IPS-18c (cell line): ENCODE results near the gene MTX2.
"Not testable (repeated sequence)": the region's sequence is repeated elsewhere in the genome, so short reads cannot be mapped to it uniquely, and the experiment has no call there.

Source experiments
- H3K4me3 ChIP-seq: 2 replicates; pipeline ENCODE4 v1.7.0; 2013; ENCODE audit warnings: low read depth, mild to moderate bottlenecking, low read length, moderate library complexity; ENCODE audit not compliant: insufficient read depth
- H3K9me3 ChIP-seq: one replicate; pipeline ENCODE4 v1.6.1; 2013; ENCODE audit warnings: mild to moderate bottlenecking, low read length, moderate library complexity; ENCODE audit not compliant: control insufficient read depth, insufficient read depth

Gene MTX2

GRCh38 chr2:176331646-176332045, 62.4 kb downstream of the MTX2 start:
- Histone ChIP-seq H3K4me3 (no peak overlapping the region), H3K9me3 (no peaks in the 10 kb centered on the region)

DNA sequence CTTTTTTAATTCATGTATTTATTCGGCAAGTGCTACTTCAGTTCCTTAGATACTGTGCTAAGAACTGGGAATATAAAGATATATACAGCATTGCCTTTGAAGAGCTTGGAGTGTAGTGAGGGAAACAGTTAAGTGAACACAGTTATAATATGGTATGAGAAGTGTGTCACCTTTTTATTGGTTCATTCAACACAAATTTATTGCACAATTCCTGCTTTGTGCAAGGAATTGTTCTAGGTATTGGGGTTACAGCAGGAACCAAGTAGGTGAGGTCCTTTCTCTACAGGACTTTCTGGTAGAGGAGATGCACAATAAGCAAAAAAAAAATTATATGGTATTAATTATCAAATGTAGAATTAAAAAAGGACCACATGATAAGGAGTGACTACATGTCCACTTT, 65.5 kb downstream of the MTX2 start:
- Histone ChIP-seq H3K9me3 (peaks cover 2% of the 10 kb centered on the region), H3K4me3 (no peak overlapping the region)

DNA sequence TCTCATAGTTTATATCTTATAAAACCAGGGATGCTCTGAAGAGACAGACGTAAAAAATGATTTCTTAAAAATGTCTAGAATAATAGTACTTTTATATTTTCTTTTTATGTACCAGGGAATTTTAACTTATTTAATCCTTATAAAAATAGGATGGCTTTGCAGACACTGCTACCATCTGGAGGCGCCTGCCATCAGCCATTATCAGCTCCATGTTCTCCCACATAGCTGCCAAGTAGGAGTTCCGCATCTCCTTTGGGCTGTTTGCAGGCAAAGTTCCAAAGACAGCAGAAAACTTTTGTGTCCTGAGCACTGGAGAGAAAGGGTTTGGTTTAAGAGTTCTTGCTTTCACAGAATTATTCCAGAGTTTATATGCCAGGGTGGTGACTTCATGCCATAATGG, 69.2 kb downstream of the MTX2 start:
- peaks cover 2% of the 10 kb centered on the region for H3K9me3 ChIP-seq
- H3K4me3 ChIP-seq = no peak overlapping the region

DNA sequence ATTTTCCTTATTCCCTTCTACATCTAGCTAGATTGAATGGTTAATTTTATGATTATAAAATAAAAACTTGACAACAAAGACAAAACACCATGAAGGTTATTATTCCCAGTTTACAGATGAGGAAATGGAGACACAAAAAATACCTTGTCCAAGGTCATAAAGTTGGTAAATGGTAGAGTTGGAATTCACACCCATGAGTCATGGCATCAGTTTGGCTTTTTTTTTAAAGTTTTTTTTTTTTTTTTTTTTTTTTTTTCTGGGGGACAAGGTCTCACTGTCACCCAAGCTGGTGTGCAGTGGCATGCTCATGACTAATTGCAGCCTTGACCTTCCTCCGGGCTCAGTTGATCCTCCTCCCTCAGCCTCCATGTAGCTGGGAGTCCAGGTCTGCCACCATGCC, 70.0 kb downstream of the MTX2 start:
- Histone ChIP-seq H3K9me3 (peaks cover 2% of the 10 kb centered on the region), H3K4me3 (no peak overlapping the region)

GRCh38 chr2:176356251-176356650, 87.0 kb downstream of the MTX2 start:
- no peaks in the 10 kb centered on the region for H3K9me3 ChIP-seq

DNA sequence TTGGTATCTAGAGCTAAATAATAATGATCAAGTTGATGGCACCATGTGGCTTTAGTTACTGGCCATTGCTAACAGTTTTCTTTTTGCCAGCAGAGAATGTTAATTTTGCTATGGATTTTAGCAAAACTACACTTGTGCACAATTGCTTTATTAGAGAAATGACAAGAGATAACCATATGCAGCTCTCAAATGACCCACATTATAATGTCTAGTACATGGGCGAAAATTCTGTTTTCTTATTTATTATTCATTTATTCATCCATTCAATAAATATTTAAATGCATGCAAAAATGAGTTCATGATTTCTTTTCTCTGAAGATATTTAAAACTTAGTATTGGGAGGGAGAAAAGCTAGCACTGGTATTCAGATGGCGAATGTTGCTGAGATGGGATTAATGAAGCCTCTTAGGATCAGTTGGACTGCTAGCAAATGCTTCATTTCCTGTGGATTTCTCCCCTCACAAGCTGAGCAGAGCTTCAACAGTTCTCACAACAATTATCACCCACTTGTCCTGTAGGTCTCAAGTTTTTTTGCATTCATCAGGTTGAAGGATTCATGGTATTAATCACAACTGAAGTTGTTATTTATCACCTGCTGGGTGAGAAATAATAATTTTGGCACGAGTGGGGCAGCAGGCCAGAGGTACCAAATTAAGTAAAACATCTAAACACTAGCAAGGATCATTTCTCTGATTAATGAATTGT, 95.2 kb downstream of the MTX2 start:
- no peaks in the 10 kb centered on the region for H3K9me3 ChIP-seq
- no peak overlapping the region for H3K4me3 ChIP-seq

More at GRCh38 chr2:176356251-176356650, 87.0 kb downstream of the MTX2 start:
- no peak overlapping the region for H3K4me3 ChIP-seq

DNA sequence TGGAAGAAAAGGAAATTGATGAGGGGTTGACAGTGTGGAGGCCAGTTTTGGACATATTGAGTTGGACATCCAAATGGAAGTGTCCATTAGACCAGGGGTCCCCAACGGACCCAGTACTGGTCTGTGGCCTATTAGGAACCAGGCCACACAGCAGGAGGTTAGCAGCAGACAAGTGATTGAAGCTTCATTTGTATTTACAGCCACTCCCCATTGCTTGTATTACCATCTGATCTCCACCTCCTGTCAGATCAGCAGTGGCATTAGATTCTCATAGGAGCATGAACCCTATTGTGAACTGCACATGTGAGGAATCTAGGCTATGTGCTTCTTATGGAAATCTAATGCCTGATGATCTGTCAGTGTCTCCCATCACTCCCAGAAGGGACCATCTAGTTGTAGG, 99.1 kb downstream of the MTX2 start:
- Histone ChIP-seq H3K9me3 (no peaks in the 10 kb centered on the region), H3K4me3 (no peak overlapping the region)

GRCh38 chr2:176370467-176371171, 101.4 kb downstream of the MTX2 start:
- H3K4me3 ChIP-seq = no peak overlapping the region
- no peaks in the 10 kb centered on the region for H3K9me3 ChIP-seq

DNA sequence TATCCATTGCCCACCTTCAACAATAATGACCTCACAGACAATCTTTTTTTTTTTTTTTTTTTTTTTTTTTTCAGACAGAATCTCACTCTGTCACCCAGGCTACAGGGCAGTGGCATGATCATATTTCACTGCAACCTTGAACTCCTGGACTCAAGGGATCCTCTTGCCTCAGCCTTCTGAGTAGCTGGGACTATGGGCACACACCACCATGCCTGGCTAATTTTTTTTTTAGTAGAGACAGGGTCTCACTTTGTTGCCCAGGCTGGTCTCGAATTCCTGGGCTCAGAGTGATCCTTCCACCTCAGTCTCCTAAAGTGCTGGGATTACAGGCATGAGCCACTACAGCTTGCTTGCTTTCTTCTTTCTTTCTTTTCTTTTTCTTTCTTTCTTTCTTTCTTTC, 103.9 kb downstream of the MTX2 start:
- not testable (repeated sequence) for H3K4me3 ChIP-seq, H3K9me3 ChIP-seq

- Histone ChIP-seq H3K9me3 (no peaks in the 10 kb centered on the region), H3K4me3 (no peak overlapping the region)
These were observed 109.1 kb downstream of the MTX2 start for GRCh38 chr2:176378323-176378722.

- Histone ChIP-seq H3K9me3 (no peaks in the 10 kb centered on the region), H3K4me3 (no peak overlapping the region)
These were observed 111.1 kb downstream of the MTX2 start for GRCh38 chr2:176380341-176380740.

GRCh38 chr2:176383100-176383499, 113.9 kb downstream of the MTX2 start:
- Histone ChIP-seq H3K9me3 (no peaks in the 10 kb centered on the region), H3K4me3 (no peak overlapping the region)

DNA sequence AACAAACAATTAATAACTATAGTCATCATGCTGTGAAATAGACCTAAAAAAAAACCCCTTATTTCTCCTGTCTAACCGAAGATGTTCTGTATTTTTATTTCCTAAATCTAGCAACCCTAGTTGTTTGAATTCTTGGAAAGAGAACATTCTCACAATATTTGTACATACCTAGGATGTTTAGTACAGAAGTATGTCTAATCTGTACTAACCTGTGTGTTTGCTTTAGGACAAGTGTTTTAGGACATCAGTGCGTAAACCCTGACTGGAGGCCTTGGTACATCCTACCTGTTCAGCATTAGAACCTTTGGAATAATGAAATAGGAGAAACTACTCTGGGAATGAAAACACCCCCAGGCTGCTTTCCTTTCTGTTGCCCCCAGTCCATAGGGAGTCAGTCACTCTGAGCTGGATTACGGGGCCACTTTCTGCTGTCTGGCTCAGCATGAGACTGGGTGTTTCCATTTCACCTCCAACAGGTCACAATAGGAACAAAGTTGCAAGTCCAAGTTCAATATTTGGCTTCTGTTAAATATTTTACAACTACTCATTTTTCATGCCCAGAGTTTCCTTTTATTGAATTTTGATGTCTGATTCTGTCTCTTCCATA, 114.7 kb downstream of the MTX2 start:
- H3K4me3 ChIP-seq = no peak overlapping the region
- H3K9me3 ChIP-seq = no peaks in the 10 kb centered on the region

DNA sequence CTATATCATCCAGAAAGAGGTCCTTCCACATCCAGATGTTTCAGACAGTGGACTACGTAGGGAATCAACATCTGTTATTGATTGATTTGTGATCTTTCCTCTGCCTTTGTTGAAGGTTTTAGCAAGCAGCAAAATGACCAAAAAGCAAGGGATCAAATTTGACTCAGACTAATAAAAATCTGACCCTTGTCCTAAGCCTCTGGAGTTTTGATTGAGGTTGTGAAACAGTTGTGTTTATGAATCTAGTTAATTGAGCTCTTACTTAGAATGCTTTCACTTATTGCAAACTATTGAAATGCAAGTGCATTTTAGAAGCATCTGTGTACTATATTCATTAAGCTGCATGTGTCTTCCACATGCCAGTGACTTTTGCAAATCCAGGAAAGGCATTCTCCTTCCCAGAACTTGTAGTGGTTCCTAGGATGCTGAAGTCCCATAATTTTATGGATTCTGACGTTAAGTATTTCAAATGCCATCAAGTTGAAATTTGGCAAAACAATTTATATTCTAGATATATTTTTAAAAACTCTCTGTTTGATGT, 116.0 kb downstream of the MTX2 start:
- Histone ChIP-seq H3K4me3 (no peak overlapping the region), H3K9me3 (no peaks in the 10 kb centered on the region)

DNA sequence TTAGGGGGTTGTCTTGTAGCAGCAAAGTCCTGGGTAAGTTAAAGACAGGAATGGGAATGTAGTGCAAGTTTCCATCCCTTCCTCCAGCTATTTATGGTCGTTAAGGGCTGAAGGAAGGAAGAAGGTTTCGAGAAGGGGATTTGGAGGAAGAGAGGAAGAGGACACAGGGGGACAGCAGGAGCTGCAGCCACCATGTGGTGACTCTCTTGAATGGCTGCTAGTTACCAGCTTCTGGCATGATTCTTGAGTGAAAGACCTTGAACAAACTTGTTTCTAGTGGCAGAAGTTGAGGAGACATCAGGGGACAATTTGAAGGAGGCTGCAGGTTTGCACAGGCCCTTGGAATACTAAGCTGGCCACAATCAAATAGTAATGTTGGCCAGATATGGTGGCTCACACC, 116.6 kb downstream of the MTX2 start:
- Histone ChIP-seq H3K4me3 (no peak overlapping the region), H3K9me3 (no peaks in the 10 kb centered on the region)
